GM19372 (cell line): Measurements from ENCODE around the gene CCDC158.
"Not testable (repeated sequence)": the region's sequence is repeated elsewhere in the genome, so short reads cannot be mapped to it uniquely, and the experiment has no call there.

Experiments used
- ATAC-seq: cut with Tn5 transposase; IDR thresholded peaks from one replicate; pipeline ENCODE4 v1.9.1; 2021; ENCODE audit warnings: mild to moderate bottlenecking, low read depth, moderate library complexity; ENCODE audit not compliant: unreplicated experiment

CCDC158 gene

GRCh38 chr4:76420762-76421581 lies at the start of gene CCDC158:
Gene CCDC158, minus strand, starts transcription at chr4:76421141. Its CDS starts 17,934 bp downstream, at chr4:76403207.
- ATAC-seq: no peak

DNA sequence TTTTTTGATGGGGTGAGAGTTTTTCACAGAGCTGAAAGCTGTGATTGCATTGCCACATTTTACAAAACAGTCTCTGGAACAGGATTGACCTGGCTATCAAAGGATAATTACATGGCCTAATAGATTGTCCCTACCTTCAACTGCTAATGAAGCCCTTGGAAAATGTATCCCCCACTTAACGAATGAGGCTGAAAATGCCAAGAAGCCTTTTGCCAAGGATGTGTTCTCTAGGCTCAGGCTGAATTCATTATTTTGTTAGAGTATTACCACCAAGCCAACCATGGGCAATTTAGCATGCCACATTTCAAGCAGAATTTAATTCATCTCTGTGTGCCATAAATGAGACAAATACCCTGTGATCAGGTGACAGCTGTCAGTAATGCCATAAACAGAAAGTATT lies 49.6 kb upstream of the CCDC158 start:
- no peak for ATAC-seq

- ATAC-seq: no peak
These were observed 49.1 kb upstream of the CCDC158 start for GRCh38 chr4:76470064-76470463.

GRCh38 chr4:76463568-76463967 lies 42.6 kb upstream of the CCDC158 start:
- no peak for ATAC-seq

- no peak for ATAC-seq
These were observed 38.4 kb upstream of the CCDC158 start for GRCh38 chr4:76459291-76459723.

- no peak for ATAC-seq
These were observed 37.9 kb upstream of the CCDC158 start for GRCh38 chr4:76458825-76459224.

- ATAC-seq: no peak
These were observed 37.4 kb upstream of the CCDC158 start for GRCh38 chr4:76458297-76458696.

DNA sequence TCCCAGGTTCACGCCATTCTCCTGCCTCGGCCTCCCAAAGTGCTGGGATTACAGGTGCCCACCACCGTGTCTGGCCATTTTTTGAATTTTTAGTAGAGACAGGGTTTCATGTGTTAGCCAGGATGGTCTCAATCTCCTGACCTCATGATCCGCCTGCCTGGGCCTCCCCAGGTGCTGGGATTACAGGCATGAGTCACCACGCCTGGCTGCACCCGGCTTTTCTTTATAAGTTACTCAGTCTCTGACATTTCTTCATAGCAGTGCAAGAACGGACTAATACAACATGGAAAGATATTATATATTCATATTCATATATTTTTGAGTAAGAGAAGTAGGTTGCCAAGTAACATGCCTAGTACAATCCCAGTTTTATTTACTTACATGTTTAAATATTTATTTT lies 36.9 kb upstream of the CCDC158 start:
- ATAC-seq: no peak

DNA sequence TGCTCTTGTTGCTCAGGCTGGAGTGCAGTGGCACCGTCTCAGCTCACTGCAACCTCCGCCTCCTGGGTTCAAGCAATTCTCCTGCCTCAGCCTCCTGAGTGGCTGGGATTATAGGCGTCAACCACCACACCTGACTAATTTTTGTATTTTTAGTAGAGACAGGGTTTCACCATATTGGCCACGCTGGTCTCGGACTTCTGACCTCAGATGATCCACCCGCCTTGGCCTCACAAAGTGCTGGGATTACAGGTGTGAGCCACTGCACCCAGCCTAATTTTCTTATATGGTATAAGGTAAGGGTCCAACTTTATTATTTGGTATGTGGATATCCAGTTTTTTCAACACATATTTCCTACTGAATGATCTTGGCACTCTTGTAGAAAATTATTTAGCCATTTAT lies 33.1 kb upstream of the CCDC158 start:
- ATAC-seq: not testable (repeated sequence)

DNA sequence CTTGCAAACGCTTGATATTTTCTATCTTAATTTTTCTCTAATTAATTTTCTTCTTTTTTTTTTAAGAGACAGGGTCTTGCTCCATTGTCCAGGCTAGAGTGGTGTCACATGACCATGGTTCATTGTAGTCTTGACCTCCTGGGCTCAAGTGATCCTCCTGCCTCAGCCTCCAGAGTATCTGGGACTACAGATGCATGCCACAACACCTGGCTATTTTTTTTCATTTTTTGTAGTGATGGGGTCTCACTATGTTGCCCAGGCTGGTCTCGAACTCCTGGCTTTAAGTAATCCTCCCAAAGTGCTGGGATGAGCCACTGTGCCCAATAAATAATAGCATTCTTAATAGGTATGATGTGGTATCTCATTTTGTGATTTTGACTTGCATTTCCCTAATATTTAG lies 32.3 kb upstream of the CCDC158 start:
- ATAC-seq: no peak

GRCh38 chr4:76449833-76450232 lies 28.9 kb upstream of the CCDC158 start:
- ATAC-seq: no peak

DNA sequence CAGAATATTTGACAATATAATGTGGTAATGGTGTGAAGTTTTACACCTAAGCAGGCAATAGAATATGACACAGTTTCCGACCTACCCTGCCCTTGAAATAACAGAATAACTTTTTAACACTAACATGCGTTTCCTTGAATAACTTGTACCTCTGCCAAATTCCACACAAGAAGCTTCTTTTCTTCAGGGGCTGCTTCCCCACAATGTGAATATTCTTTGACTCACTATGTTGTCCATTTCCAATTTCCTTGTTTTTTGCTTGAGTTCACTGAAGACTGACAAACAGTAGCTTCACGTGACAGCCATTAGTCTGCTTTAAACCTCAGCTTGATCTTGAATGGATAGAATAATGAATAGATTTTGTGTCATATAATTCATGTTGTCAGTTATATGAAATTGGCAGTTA lies 28.4 kb upstream of the CCDC158 start:
- ATAC-seq: no peak

DNA sequence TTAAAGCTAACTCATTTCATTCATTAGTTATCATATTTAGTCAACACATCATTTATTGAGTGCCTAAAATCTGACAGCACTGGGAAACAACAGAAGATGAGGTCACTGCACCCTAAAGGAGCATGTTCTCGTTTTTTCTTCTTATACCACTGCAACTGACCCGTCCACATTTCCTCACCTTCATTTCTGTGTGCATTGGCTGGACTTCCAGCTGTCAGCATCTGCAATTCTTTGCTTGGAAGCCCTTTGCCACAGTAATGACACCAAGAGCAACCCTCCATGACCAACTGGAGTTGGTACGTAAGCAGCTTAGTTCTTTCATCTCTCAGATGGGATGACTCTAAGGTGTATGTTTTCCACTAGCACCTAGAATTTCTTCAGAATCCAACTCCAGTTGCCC lies 27.3 kb upstream of the CCDC158 start:
- ATAC-seq: no peak

GRCh38 chr4:76447393-76447851 lies 26.5 kb upstream of the CCDC158 start:
- no peak for ATAC-seq

DNA sequence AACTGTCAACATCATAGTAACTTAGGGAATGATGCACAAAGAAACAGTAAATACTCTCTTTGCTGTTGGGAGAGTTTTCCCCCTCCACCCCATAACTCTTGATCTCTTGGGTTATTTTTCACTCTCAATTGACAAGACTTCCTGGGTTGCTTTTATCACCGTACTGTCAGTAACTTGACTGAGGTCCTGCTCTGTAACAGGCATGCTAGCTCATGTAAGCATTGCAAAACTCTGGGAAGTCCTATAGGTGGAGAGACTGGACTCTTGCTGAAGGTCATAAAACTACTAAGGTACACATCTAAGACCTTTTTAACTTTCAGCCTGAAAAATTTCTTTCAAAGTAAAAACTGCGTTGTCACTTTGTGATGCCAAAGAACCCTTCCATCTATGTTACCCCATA lies 25.0 kb upstream of the CCDC158 start:
- ATAC-seq: no peak

- no peak for ATAC-seq
These were observed 22.4 kb upstream of the CCDC158 start for GRCh38 chr4:76443376-76443775.

GRCh38 chr4:76442807-76443206 lies 21.9 kb upstream of the CCDC158 start:
- ATAC-seq: no peak

- ATAC-seq: no peak
These were observed 20.9 kb upstream of the CCDC158 start for GRCh38 chr4:76441881-76442280.

- ATAC-seq: no peak
These were observed 18.6 kb upstream of the CCDC158 start for GRCh38 chr4:76439491-76439890.

- ATAC-seq: no peak
These were observed 14.8 kb upstream of the CCDC158 start for GRCh38 chr4:76435528-76436319.

GRCh38 chr4:76434901-76435527 lies 14.1 kb upstream of the CCDC158 start, which contains the start of gene SHROOM3:
Gene SHROOM3, plus strand, starts transcription at chr4:76435229. Its CDS starts 824 bp downstream, at chr4:76436053.
- no peak for ATAC-seq
